Measurements from ENCODE around the gene ALG14.

The ALG14 gene

GRCh38 chr1:95072532-95073419 is at the start of gene ALG14:
Gene ALG14 (minus strand): TSS chr1:95072951. CDS start chr1:95072898, 53 bp downstream.
- H3K27me3 Mint-ChIP-seq: peaks cover 9% of the 10 kb centered on the region
- peak; percentile 94 for DNase-seq
- H3K4me3 Mint-ChIP-seq: peak within 1 kb of the TSS; percentile 98
- no peaks in the 10 kb centered on the region for H3K9me3 Mint-ChIP-seq
- H3K27ac Mint-ChIP-seq: peak within 1 kb of the TSS; percentile 99
- peaks cover 14% of the 10 kb centered on the region for H3K36me3 Mint-ChIP-seq (ENCODE audit: low read depth)
- peaks cover 18% of the 10 kb centered on the region for H3K4me1 Mint-ChIP-seq (ENCODE audit: low read depth)

GRCh38 chr1:95122151-95122697 is 49.5 kb upstream of the ALG14 start:
- DNase-seq: no peak
- H3K27ac Mint-ChIP-seq: no peak overlapping the region
- H3K4me3 Mint-ChIP-seq: no peak overlapping the region
- H3K36me3 Mint-ChIP-seq (ENCODE audit: low read depth): no peaks in the 10 kb centered on the region
- peaks cover 5% of the 10 kb centered on the region for H3K4me1 Mint-ChIP-seq (ENCODE audit: low read depth)
- H3K9me3 Mint-ChIP-seq: no peaks in the 10 kb centered on the region
- peaks cover 47% of the 10 kb centered on the region for H3K27me3 Mint-ChIP-seq

GRCh38 chr1:95119273-95119672 is 46.5 kb upstream of the ALG14 start:
- Mint-ChIP-seq H3K4me3 (no peak overlapping the region), H3K9me3 (no peaks in the 10 kb centered on the region), H3K36me3 (ENCODE audit: low read depth) (no peaks in the 10 kb centered on the region), H3K27ac (no peak overlapping the region), H3K4me1 (ENCODE audit: low read depth) (peaks cover 10% of the 10 kb centered on the region), H3K27me3 (peaks cover 58% of the 10 kb centered on the region)
- no peak for DNase-seq

GRCh38 chr1:95118710-95119109 is 46.0 kb upstream of the ALG14 start:
- Mint-ChIP-seq H3K4me1 (ENCODE audit: low read depth) (peaks cover 10% of the 10 kb centered on the region), H3K9me3 (no peaks in the 10 kb centered on the region), H3K27me3 (peaks cover 55% of the 10 kb centered on the region), H3K36me3 (ENCODE audit: low read depth) (no peaks in the 10 kb centered on the region), H3K27ac (no peak overlapping the region), H3K4me3 (peak overlapping the region; percentile 77)
- no peak for DNase-seq

- Mint-ChIP-seq H3K9me3 (no peaks in the 10 kb centered on the region), H3K36me3 (ENCODE audit: low read depth) (no peaks in the 10 kb centered on the region), H3K4me3 (peak overlapping the region; percentile 77), H3K4me1 (ENCODE audit: low read depth) (peaks cover 10% of the 10 kb centered on the region), H3K27ac (no peak overlapping the region), H3K27me3 (peaks cover 57% of the 10 kb centered on the region)
- DNase-seq: no peak
These were observed 45.3 kb upstream of the ALG14 start for GRCh38 chr1:95118067-95118499.

- Mint-ChIP-seq H3K27ac (peak within 1 kb of the TSS; percentile 45), H3K4me1 (ENCODE audit: low read depth) (peaks cover 10% of the 10 kb centered on the region), H3K27me3 (peaks cover 58% of the 10 kb centered on the region), H3K4me3 (peak within 1 kb of the TSS; percentile 77), H3K36me3 (ENCODE audit: low read depth) (no peaks in the 10 kb centered on the region), H3K9me3 (no peaks in the 10 kb centered on the region)
- DNase-seq: peak; percentile 62
These were observed 44.7 kb upstream of the ALG14 start, which contains the start of gene TLCD4 for GRCh38 chr1:95117207-95118066. Gene TLCD4 (plus strand): TSS chr1:95117355. CDS start chr1:95143902, 26,547 bp downstream.

- Mint-ChIP-seq H3K4me3 (peak overlapping the region; percentile 76), H3K9me3 (no peaks in the 10 kb centered on the region), H3K4me1 (ENCODE audit: low read depth) (peaks cover 10% of the 10 kb centered on the region), H3K27ac (peak overlapping the region; percentile 45), H3K36me3 (ENCODE audit: low read depth) (no peaks in the 10 kb centered on the region), H3K27me3 (peaks cover 57% of the 10 kb centered on the region)
- peak; percentile 56 for DNase-seq
These were observed 43.9 kb upstream of the ALG14 start for GRCh38 chr1:95116580-95117206.

- Mint-ChIP-seq H3K4me1 (ENCODE audit: low read depth) (peaks cover 10% of the 10 kb centered on the region), H3K36me3 (ENCODE audit: low read depth) (no peaks in the 10 kb centered on the region), H3K4me3 (no peak overlapping the region), H3K27ac (no peak overlapping the region), H3K9me3 (no peaks in the 10 kb centered on the region), H3K27me3 (peaks cover 55% of the 10 kb centered on the region)
- DNase-seq: no peak
These were observed 43.0 kb upstream of the ALG14 start for GRCh38 chr1:95115708-95116137.

GRCh38 chr1:95113684-95114083 is 40.9 kb upstream of the ALG14 start:
- H3K36me3 Mint-ChIP-seq (ENCODE audit: low read depth): no peaks in the 10 kb centered on the region

GRCh38 chr1:95111014-95111413 is 38.3 kb upstream of the ALG14 start:
- no peak overlapping the region for H3K4me3 Mint-ChIP-seq
- DNase-seq: no peak
- H3K36me3 Mint-ChIP-seq (ENCODE audit: low read depth): no peaks in the 10 kb centered on the region
- H3K27ac Mint-ChIP-seq: no peak overlapping the region
- no peaks in the 10 kb centered on the region for H3K9me3 Mint-ChIP-seq
- H3K27me3 Mint-ChIP-seq: peaks cover 25% of the 10 kb centered on the region
- no peaks in the 10 kb centered on the region for H3K4me1 Mint-ChIP-seq (ENCODE audit: low read depth)

More at GRCh38 chr1:95113684-95114083, 40.9 kb upstream of the ALG14 start:
- H3K4me1 Mint-ChIP-seq (ENCODE audit: low read depth): peaks cover 10% of the 10 kb centered on the region
- no peak overlapping the region for H3K4me3 Mint-ChIP-seq
- no peaks in the 10 kb centered on the region for H3K9me3 Mint-ChIP-seq
- DNase-seq: no peak
- H3K27ac Mint-ChIP-seq: no peak overlapping the region
- H3K27me3 Mint-ChIP-seq: peaks cover 42% of the 10 kb centered on the region

GRCh38 chr1:95108792-95109191 is 36.0 kb upstream of the ALG14 start:
- H3K27me3 Mint-ChIP-seq: peaks cover 24% of the 10 kb centered on the region
- no peaks in the 10 kb centered on the region for H3K4me1 Mint-ChIP-seq (ENCODE audit: low read depth)
- no peaks in the 10 kb centered on the region for H3K36me3 Mint-ChIP-seq (ENCODE audit: low read depth)
- DNase-seq: no peak
- H3K4me3 Mint-ChIP-seq: no peak overlapping the region
- H3K9me3 Mint-ChIP-seq: no peaks in the 10 kb centered on the region
- no peak overlapping the region for H3K27ac Mint-ChIP-seq

- no peaks in the 10 kb centered on the region for H3K36me3 Mint-ChIP-seq (ENCODE audit: low read depth)
- H3K4me1 Mint-ChIP-seq (ENCODE audit: low read depth): no peaks in the 10 kb centered on the region
- no peak overlapping the region for H3K27ac Mint-ChIP-seq
- no peak for DNase-seq
- no peak overlapping the region for H3K4me3 Mint-ChIP-seq
- H3K9me3 Mint-ChIP-seq: no peaks in the 10 kb centered on the region
- H3K27me3 Mint-ChIP-seq: peaks cover 8% of the 10 kb centered on the region
These were observed 25.4 kb upstream of the ALG14 start for GRCh38 chr1:95098196-95098595.

- peaks cover 8% of the 10 kb centered on the region for H3K27me3 Mint-ChIP-seq
- no peaks in the 10 kb centered on the region for H3K9me3 Mint-ChIP-seq
- H3K4me1 Mint-ChIP-seq (ENCODE audit: low read depth): no peaks in the 10 kb centered on the region
- no peak for DNase-seq
- H3K27ac Mint-ChIP-seq: no peak overlapping the region
- no peak overlapping the region for H3K4me3 Mint-ChIP-seq
- no peaks in the 10 kb centered on the region for H3K36me3 Mint-ChIP-seq (ENCODE audit: low read depth)
These were observed 24.7 kb upstream of the ALG14 start for GRCh38 chr1:95097426-95097825.
